Measurements from ENCODE around the gene RNF43.

RNF43 gene

GRCh38 chr17:58384897-58385296 is 32.4 kb downstream of the RNF43 start:
- TF ChIP-seq CTCF (IDR thresholded peaks at IDR 0.05; ENCODE audit: control insufficient read depth, insufficient read depth, low read depth, low read length, missing control alignments): no peak
- DNase-seq (ENCODE audit: low read depth): no peak

DNA sequence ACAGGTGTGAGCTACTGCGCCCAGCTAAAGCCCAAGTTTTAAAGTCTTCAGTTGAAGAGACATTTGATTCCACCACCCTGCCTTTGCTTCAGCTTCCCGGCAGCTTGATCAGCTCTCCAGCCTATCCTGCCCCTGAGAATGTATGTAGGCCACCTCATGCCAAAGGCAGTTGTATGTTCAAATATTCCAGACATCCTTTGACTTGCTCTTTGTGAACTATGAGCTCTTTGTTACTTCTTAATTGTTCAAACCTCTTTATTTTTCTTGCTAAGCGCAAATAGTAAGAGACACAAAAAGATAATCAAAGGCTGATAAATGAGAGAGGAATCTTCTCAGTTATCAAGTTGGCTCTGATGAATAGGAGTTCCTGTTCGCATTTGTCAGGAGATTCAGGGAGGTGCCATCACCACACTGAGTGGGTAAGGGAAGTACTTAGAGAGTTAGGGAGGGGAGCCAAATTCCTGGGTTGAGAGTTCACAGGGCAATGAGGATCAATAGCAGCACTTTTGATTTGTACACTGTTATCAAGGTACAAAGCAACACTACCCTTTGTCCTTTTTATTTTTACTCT is 33.4 kb downstream of the RNF43 start:
- no peak for DNase-seq (ENCODE audit: low read depth)
- H3K4me3 ChIP-seq (ENCODE audit: control insufficient read depth, low read depth, low read length): no peak overlapping the region
- no peak for TF ChIP-seq CTCF (IDR thresholded peaks at IDR 0.05; ENCODE audit: control insufficient read depth, insufficient read depth, low read depth, low read length, missing control alignments)

More at GRCh38 chr17:58384897-58385296, 32.4 kb downstream of the RNF43 start:
- no peak overlapping the region for H3K4me3 ChIP-seq (ENCODE audit: control insufficient read depth, low read depth, low read length)

DNA sequence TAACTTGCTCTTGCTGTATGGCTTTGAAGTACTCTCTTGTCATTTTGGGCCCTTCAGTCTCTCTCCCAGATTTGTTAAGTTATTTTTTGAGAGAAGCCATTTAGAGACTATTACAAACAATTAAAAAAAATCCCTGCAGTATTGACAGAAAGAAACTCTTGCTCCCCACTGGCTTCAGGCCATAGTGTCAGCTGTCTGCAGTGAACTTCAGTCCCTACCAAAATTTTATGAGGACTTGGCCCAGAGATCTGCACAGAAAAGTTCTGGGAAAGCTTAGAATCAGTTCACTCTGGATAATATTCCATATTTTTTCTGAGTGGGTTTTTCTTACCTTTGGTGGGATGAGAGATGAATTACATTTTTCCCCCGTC is 34.5 kb downstream of the RNF43 start:
- DNase-seq (ENCODE audit: low read depth): no peak
- no peak for TF ChIP-seq CTCF (IDR thresholded peaks at IDR 0.05; ENCODE audit: control insufficient read depth, insufficient read depth, low read depth, low read length, missing control alignments)
- no peak overlapping the region for H3K4me3 ChIP-seq (ENCODE audit: control insufficient read depth, low read depth, low read length)

DNA sequence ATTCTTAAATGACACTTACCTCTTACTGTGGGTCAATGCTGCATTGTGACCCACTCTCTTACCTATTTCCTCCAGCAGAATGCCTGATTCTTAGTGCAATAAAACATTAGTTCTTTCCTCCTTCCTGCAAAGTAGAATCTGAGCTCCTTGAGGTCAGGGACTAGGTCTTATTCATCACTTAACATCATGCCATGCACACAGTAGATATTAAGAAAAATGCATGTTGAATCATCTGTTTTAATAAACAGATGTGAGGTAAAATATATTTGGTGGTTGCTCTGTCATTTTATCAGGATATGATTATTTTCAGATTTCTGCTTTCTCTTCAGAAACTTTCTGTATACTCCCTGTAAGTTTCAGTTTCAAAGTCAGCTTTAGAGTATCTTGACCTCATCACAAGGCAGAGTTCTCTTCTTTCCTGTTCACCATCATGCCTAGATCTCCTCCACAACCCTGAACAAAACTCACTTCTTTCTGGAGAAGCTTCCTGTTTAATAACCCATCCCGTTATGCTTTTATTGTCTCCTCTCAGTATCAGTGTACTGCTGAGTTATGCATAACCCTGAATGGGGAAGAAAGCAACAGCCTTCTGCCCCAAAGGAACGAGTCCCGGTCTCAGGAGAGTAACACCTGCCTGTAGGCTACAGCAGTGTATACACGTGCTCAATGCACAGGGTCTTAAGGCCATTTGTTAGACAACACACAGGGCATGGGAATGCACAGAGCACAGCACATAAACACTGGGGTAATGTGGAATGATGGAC is 35.0 kb downstream of the RNF43 start:
- DNase-seq (ENCODE audit: low read depth): no peak
- no peak overlapping the region for H3K4me3 ChIP-seq (ENCODE audit: control insufficient read depth, low read depth, low read length)
- TF ChIP-seq CTCF (IDR thresholded peaks at IDR 0.05; ENCODE audit: control insufficient read depth, insufficient read depth, low read depth, low read length, missing control alignments): no peak

GRCh38 chr17:58381124-58382035 is 36.0 kb downstream of the RNF43 start:
- TF ChIP-seq CTCF (IDR thresholded peaks at IDR 0.05; ENCODE audit: control insufficient read depth, insufficient read depth, low read depth, low read length, missing control alignments): no peak
- DNase-seq (ENCODE audit: low read depth): no peak
- H3K4me3 ChIP-seq (ENCODE audit: control insufficient read depth, low read depth, low read length): no peak overlapping the region

- DNase-seq (ENCODE audit: low read depth): no peak
- TF ChIP-seq CTCF (IDR thresholded peaks at IDR 0.05; ENCODE audit: control insufficient read depth, insufficient read depth, low read depth, low read length, missing control alignments): no peak
- H3K4me3 ChIP-seq (ENCODE audit: control insufficient read depth, low read depth, low read length): no peak overlapping the region
Measured at GRCh38 chr17:58380207-58381123, 36.9 kb downstream of the RNF43 start.
